Measurements from ENCODE around the gene SPAG17. TPM values are rescaled to one million over a fixed set of nuclear protein-coding genes. Genes with fewer than 3 reads are reported as not detected.

SPAG17 gene
- total RNA-seq, 4 donors from 2014 or later: not detected

- TF ChIP-seq CTCF (IDR thresholded peaks at IDR 0.05): no peak
- TF ChIP-seq POLR2A (IDR thresholded peaks at IDR 0.05): no peak
- Histone ChIP-seq H3K4me1 (no peaks in the 10 kb centered on the region), H3K36me3 (no peaks in the 10 kb centered on the region), H3K4me3 (no peak overlapping the region), H3K27ac (no peak overlapping the region), H3K9me3 (no peaks in the 10 kb centered on the region), H3K27me3 (no peaks in the 10 kb centered on the region)
- DNase-seq: no peak
Measured at GRCh38 chr1:118018060-118018459, 167.0 kb downstream of the SPAG17 start.

GRCh38 chr1:118013938-118014337 is 171.1 kb downstream of the SPAG17 start:
- DNase-seq: no peak
- H3K27ac ChIP-seq: no peak overlapping the region
- H3K27me3 ChIP-seq: no peaks in the 10 kb centered on the region
- TF ChIP-seq POLR2A (IDR thresholded peaks at IDR 0.05): no peak
- no peak for TF ChIP-seq CTCF (IDR thresholded peaks at IDR 0.05)
- no peaks in the 10 kb centered on the region for H3K4me1 ChIP-seq
- no peak overlapping the region for H3K4me3 ChIP-seq
- H3K9me3 ChIP-seq: no peaks in the 10 kb centered on the region
- no peaks in the 10 kb centered on the region for H3K36me3 ChIP-seq

GRCh38 chr1:118013336-118013735 is 171.7 kb downstream of the SPAG17 start:
- no peaks in the 10 kb centered on the region for H3K4me1 ChIP-seq
- DNase-seq: no peak
- no peak for TF ChIP-seq POLR2A (IDR thresholded peaks at IDR 0.05)
- no peak for TF ChIP-seq CTCF (IDR thresholded peaks at IDR 0.05)
- no peak overlapping the region for H3K27ac ChIP-seq
- no peaks in the 10 kb centered on the region for H3K36me3 ChIP-seq
- H3K4me3 ChIP-seq: no peak overlapping the region
- H3K9me3 ChIP-seq: no peaks in the 10 kb centered on the region
- no peaks in the 10 kb centered on the region for H3K27me3 ChIP-seq

- Histone ChIP-seq H3K27ac (no peak overlapping the region), H3K4me1 (no peaks in the 10 kb centered on the region), H3K27me3 (no peaks in the 10 kb centered on the region), H3K36me3 (no peaks in the 10 kb centered on the region), H3K4me3 (no peak overlapping the region), H3K9me3 (no peaks in the 10 kb centered on the region)
- no peak for TF ChIP-seq CTCF (IDR thresholded peaks at IDR 0.05)
- no peak for TF ChIP-seq POLR2A (IDR thresholded peaks at IDR 0.05)
- DNase-seq: no peak
Measured at GRCh38 chr1:118012515-118013124, 172.4 kb downstream of the SPAG17 start.

- no peaks in the 10 kb centered on the region for H3K9me3 ChIP-seq
- H3K4me1 ChIP-seq: no peaks in the 10 kb centered on the region
- no peaks in the 10 kb centered on the region for H3K36me3 ChIP-seq
- TF ChIP-seq CTCF (IDR thresholded peaks at IDR 0.05) (no peak), POLR2A (IDR thresholded peaks at IDR 0.05) (no peak)
- H3K27me3 ChIP-seq: no peaks in the 10 kb centered on the region
- H3K27ac ChIP-seq: no peak overlapping the region
- DNase-seq: no peak
- no peak overlapping the region for H3K4me3 ChIP-seq
Measured at GRCh38 chr1:118008011-118008410, 177.0 kb downstream of the SPAG17 start.

- no peaks in the 10 kb centered on the region for H3K4me1 ChIP-seq
- no peak for DNase-seq
- no peak for TF ChIP-seq CTCF (IDR thresholded peaks at IDR 0.05)
- no peak for TF ChIP-seq POLR2A (IDR thresholded peaks at IDR 0.05)
- H3K4me3 ChIP-seq: no peak overlapping the region
- H3K9me3 ChIP-seq: no peaks in the 10 kb centered on the region
- H3K27ac ChIP-seq: no peak overlapping the region
- no peaks in the 10 kb centered on the region for H3K36me3 ChIP-seq
- H3K27me3 ChIP-seq: no peaks in the 10 kb centered on the region
Measured at GRCh38 chr1:118007391-118007790, 177.6 kb downstream of the SPAG17 start.

Data from Peyer's patch (tissue), 4 donors.